Measurements from ENCODE around the gene UTP3.
"Not testable (repeated sequence)": the region's sequence is repeated elsewhere in the genome, so short reads cannot be mapped to it uniquely, and the experiment has no call there.

UTP3 gene

DNA sequence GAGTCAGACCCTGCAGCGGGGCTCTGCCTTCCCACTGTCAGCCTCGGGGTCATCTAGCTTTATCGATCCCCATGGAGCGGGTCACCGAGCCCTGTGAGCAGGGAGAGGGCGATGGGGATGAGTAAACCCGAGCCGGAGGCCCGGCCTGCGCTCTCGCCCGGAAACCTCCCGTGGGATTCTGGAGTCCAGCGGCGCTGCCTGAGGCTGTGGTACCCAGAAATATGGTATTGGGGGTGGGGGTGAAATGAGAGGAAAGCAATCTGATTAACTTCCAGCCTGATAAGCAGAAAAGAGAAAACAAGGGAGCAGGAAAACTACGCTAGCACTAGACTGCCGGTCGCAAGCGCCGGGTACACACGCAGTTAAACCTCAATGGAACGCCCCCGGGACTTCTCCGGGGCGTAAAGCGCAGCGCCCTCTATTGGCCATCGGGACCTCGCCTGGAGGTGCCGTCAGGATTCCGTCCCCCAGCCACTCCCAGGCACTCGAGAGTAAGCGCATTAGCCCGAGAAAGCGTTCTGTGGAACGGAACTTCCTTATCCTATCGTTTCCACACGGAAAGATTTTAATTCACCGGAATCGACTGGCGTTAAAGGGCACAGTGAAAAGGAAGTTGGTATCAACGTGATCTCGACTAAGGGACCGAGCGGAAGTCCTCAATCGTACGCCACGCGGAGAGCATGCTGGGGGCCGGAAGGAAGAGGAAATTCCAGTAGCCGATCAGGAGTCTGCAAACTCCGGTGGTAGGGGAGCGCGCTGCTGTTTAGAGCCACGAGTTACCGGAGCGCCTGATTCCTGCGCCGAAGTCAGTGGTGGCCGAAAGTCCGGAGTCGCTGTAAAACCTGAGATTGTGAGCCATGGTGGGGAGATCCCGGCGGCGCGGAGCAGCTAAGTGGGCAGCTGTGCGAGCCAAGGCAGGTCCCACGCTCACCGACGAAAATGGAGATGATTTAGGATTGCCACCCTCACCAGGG lies at the start of gene UTP3:
Gene UTP3 (plus strand): TSS at position 712 of the 974 bp plus-strand sequence. CDS start 146 bp downstream, at position 858.
- DNase-seq = peak; percentile 98

DNA sequence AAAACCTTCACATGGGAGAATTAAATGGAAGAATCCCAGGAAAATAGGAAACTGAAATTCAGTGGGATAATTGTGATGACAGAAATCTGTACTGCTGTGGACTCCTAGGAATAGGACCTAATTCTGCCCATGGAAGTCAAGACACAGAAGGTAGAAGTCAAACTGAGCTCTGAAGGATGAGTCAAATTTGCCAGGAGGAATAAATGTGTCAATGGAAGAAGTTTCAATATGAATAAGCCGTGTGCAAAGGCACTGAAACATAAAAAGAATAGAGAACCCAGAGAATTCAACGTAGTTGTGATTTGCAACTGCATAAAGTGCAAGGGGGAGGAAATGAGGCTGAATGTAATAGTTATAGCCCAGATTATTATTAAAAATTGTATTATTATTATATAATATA lies 48.1 kb upstream of the UTP3 start:
- no peak for DNase-seq

GRCh38 chr4:70650741-70651140 lies 37.6 kb upstream of the UTP3 start:
- not testable (repeated sequence) for DNase-seq

- peak; percentile 37 for DNase-seq
These were observed 36.3 kb upstream of the UTP3 start for GRCh38 chr4:70651864-70652506.

- DNase-seq = no peak
These were observed 33.7 kb upstream of the UTP3 start for GRCh38 chr4:70654605-70655011.

DNA sequence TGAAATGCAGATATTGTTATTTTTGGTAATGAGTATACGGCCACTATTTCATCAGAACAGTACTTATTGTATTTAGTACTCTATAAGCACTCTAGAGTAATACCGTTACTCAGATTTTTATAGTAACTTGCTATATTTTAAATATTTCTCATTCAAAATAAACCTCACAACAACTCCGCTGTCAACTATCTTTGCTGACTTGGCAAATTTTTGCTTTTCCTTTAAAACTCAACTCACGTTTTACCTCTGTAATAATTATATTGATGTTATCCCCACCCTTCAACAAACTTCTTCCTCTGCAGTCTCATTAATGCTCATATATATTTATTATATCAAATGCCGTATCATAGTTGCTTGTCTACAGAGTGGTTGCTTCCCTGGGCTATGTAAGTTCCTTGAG lies 31.0 kb upstream of the UTP3 start:
- DNase-seq = no peak

DNA sequence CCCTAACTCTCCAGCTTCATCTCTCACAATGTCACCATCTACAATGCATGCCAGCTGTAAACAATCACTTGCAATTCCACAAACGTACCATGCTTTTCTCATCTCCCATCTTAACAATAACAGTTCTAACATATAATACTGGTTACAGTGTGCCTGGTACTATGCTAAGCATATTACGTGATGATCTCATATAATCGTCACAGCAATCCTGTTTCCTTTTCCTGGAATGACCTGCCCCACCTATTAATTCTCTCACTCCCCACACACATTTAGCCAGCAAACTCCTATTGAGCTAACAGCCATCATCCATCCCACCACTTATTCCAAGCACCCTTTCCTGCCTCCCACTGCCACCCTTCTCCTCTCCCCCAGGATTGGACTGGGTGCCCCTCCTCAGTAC lies 29.9 kb upstream of the UTP3 start:
- DNase-seq = no peak

DNA sequence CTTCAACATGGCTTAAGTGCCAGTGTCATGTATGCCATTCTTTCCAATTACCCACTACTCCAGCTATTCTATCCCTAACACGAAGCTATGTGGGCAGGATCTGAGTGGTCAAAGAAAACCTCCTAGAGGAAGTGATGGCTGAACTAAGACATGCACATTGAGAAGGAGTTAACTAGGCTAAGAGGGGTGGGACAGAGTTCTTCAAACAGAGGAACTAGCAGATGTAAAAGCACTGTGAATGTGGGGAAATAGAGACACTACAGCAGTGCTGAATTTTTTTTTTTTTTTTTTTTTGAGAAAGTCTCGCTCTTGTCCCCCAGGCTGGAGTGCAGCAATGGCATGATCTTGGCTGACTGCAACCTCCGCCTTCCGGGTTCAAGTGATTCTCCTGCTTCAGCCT lies 28.2 kb upstream of the UTP3 start:
- DNase-seq = no peak

DNA sequence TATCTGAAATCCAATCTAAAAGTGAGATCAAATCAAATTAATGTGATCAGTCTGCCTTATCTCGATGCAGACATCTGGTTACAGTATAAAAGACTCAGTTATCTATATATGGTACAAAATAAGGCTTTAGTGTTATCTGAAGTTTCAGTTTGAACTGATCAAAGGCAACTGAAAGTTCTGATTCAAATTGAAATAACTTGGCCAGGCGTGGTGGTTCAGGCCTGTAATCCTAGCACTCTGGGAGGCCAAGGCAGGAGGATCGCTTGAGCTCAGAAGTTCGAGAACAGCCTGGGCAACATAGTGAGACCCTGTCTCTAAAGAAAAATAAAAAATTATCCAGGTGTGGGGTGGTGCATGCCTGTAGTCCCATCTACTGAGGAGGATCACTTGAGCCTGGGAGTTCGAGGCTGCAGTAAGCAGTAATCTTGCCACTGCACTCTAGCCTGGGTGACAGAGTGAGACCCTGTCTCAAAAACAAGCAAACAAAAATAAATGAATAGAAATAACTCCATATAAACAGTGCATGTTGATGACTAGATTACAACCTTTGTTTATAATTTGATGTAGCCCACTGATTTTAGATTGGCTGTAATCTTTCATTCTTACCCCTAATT lies 26.9 kb upstream of the UTP3 start:
- DNase-seq = not testable (repeated sequence)

DNA sequence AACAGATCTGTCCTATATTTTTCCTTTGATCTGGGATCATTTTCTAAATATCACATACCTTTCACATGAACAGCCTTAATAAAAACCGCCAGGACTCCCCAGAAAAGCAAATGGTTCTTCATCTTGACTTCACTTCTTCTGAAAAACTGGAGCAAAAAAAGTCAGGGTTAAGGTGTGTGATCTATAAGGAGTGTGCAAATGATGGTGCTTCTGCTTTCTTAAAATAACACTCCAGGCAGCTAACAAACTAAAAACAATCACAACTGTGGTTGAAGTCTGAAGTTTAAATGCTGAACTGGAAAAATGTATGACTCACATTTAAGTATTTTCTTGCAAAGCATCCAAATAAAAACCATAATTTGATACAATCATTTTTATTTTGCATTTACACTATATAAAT lies 22.0 kb upstream of the UTP3 start, which contains the start of gene JCHAIN:
Gene JCHAIN (minus strand): TSS at position 140 of the 400 bp plus-strand sequence. CDS start 18 bp downstream, at position 122.
- no peak for DNase-seq

DNA sequence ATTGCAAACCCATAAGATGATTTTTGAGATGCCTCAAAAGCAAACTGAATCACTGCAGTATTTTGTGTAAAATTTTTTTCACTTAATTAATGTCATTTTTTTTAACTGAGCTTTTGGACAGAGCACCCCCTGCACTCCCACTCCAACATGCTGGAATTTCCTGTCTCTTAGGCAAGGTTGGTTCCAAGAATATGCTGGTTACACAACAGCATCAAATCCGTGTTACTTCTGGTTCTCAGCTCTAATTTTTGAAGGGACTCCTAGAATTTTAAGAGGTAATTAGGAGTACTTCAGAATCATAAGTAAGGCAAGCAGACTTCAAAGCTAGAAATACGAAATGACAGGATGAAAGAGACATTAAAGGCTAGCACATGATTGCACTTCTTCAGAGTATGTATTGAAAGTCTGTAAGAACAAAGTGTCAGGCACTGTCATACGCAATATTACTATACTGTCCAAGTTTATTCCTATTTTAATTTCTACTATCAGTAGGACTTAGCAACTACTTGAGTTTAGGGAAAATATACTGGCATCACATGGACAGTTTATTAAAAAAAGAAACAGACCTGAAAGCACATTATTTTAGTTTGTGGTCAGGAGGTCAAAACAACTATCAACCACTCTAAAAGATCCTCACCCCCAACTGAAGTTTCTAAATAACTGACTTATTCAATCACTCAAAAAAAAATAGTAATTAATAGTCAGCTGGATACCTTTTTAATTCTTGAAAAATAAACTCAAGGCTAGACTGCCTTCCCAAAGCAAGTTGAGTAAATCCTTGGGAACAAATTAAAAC lies 20.4 kb upstream of the UTP3 start:
- no peak for DNase-seq

- DNase-seq = no peak
These were observed 17.9 kb upstream of the UTP3 start for GRCh38 chr4:70670332-70671014.

GRCh38 chr4:70671091-70671490 lies 17.2 kb upstream of the UTP3 start:
- no peak for DNase-seq

DNA sequence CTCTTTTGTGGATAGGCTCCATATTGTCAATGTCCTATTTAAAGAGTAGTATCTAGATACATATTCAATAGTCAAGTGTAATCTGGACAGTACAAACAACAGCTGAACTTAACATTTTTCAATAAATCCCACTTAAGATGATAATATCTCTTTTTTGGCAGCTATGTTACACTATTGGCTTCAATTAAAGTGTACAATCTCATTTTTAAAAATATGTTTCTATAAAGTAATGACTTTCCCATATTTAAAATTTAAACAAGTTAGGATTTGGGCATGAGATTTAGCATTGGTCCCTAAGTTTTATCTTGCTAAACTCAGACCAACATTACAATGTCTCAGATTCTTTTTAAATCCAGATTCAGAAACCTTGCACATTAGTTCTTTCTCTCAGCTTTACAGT lies 14.1 kb upstream of the UTP3 start:
- DNase-seq = no peak

DNA sequence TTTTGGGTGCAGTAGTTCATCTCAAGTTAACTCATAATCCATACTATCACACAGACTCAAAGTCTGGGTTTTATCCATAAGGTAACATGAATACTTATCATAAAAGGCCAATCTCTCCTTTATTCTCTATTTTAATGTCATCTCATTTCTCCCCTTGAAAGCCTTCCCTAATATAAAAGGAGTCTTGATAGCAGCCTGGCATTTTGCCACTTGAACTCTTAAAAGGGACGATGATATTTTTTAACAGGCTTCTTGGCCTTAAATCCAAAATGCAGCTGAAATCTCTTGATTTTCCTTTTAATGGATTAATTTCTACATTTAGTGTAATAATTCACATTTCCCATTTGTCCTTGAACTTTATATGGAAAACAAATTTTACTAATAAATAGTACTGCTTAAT lies 13.6 kb upstream of the UTP3 start:
- no peak for DNase-seq

GRCh38 chr4:70676554-70677090 lies 11.7 kb upstream of the UTP3 start:
- no peak for DNase-seq

GRCh38 chr4:70678383-70678999 lies 9.8 kb upstream of the UTP3 start:
- DNase-seq = no peak

- DNase-seq = no peak
These were observed 7.4 kb upstream of the UTP3 start for GRCh38 chr4:70680934-70681333.

- no peak for DNase-seq
These were observed 6.6 kb upstream of the UTP3 start for GRCh38 chr4:70681704-70682103.

- not testable (repeated sequence) for DNase-seq
These were observed 6.2 kb upstream of the UTP3 start for GRCh38 chr4:70682142-70682541.

DNA sequence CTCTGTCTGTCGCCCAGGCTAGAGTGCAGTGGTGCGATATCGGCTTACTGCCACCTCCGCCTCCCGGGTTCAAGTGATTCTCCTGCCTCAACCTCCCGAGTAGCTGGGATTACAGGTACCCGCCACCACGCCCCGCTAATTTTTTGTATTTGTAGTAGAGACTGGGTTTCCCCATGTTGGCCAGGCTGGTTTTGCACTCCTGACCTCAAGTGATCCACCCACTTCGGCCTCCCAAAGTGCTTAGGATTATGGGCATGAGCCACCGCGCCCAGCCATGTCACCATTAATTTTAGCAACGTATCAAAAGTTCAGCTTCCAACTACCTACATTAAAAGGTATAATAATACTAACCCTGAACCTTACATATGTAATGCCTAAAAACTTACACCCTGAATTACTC lies 940 bp upstream of the UTP3 start:
- no peak for DNase-seq

Data from SHP77 treated with DMSO at 0.1 percent for 48 hours (cell line).